Measurements from ENCODE around the gene SCUBE3.

DNA sequence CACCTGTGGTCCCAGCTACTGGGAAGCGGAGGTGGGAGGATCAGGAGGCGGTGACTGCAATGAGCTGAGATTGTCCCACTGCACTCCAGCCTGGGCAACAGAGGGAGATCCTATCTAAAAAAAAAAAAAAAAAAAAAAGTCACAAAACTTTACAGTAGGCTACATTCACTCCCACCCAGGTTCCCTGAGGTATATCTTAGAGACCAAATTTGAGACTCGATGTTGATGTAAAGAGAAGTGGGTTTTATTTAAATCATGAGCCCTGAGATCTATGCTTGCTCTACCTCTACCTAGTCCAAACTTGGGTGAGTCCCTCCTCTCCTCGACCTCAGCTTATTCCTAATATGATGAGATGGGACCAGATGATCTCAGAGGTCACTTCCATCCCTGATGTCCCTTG lies 75.1 kb downstream of the SCUBE3 start:
- TF ChIP-seq, protein P1, sequence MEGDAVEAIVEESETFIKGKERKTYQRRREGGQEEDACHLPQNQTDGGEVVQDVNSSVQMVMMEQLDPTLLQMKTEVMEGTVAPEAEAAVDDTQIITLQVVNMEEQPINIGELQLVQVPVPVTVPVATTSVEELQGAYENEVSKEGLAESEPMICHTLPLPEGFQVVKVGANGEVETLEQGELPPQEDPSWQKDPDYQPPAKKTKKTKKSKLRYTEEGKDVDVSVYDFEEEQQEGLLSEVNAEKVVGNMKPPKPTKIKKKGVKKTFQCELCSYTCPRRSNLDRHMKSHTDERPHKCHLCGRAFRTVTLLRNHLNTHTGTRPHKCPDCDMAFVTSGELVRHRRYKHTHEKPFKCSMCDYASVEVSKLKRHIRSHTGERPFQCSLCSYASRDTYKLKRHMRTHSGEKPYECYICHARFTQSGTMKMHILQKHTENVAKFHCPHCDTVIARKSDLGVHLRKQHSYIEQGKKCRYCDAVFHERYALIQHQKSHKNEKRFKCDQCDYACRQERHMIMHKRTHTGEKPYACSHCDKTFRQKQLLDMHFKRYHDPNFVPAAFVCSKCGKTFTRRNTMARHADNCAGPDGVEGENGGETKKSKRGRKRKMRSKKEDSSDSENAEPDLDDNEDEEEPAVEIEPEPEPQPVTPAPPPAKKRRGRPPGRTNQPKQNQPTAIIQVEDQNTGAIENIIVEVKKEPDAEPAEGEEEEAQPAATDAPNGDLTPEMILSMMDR (conservative IDR thresholded peaks at IDR 0.05) = no peak
- no peak for TF ChIP-seq EZH2 (IDR thresholded peaks at IDR 0.05; ENCODE audit: low read depth)
